ENCODE results near the gene ANGPTL3.

DNA sequence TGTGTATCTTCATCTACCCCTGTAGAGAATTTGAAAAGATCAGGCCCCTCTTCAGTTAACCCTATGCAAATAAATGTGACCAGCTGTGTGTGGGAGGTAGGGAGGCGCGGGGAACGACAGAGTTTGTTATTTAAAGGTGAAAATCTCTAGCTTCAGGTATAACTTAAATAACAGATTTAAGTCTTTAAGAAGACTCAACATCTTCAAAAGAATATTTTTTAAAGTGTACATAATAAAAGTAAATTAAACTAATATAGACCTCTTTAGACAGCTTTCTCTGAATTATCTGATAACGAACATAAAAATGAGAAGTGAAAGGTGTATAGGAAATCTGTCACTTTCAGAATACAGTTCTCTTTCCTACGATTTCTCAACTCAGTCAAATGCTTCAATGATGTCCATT lies 16.0 kb downstream of the ANGPTL3 start:
- TF ChIP-seq SIN3A (IDR thresholded peaks at IDR 0.05; ENCODE audit: borderline replicate concordance, insufficient read depth, low read length), result no peak
- TF ChIP-seq POLR2AphosphoS5 (IDR thresholded peaks at IDR 0.05; ENCODE audit: low read depth, low read length), result no peak
- TF ChIP-seq TAF1 (IDR thresholded peaks at IDR 0.05; ENCODE audit: borderline replicate concordance, insufficient read depth, low read length), result no peak
